Hematopoietic multipotent progenitor cell treated with erythropoietin and hydrocortisone succinate and interleukin-3 and kit ligand, for 6 days (in vitro differentiated cells): ENCODE data around the gene SLC25A36.

Experiments used
- DNase-seq: peaks from one replicate; pipeline ENCODE4 v3.0.0-alpha.2; 2015

Gene SLC25A36

GRCh38 chr3:140941434-140942220 lies at the start of gene SLC25A36:
TSS of gene SLC25A36 (plus strand) at chr3:140941836. CDS start at chr3:140942055, 219 bp downstream.
- DNase-seq = peak; percentile 100

GRCh38 chr3:140896997-140897396 lies 44.6 kb upstream of the SLC25A36 start:
- DNase-seq = no peak

- peak; percentile 74 for DNase-seq
Measured at GRCh38 chr3:140898340-140899180, 43.1 kb upstream of the SLC25A36 start.

GRCh38 chr3:140899363-140899762 lies 42.3 kb upstream of the SLC25A36 start:
- DNase-seq = no peak

GRCh38 chr3:140902791-140903190 lies 38.8 kb upstream of the SLC25A36 start:
- no peak for DNase-seq

GRCh38 chr3:140903196-140903595 lies 38.4 kb upstream of the SLC25A36 start:
- no peak for DNase-seq

- DNase-seq = no peak
Measured at GRCh38 chr3:140904521-140904920, 37.1 kb upstream of the SLC25A36 start.

GRCh38 chr3:140905559-140905958 lies 36.1 kb upstream of the SLC25A36 start:
- no peak for DNase-seq

GRCh38 chr3:140906785-140907184 lies 34.9 kb upstream of the SLC25A36 start:
- peak; percentile 45 for DNase-seq

- DNase-seq = peak; percentile 27
Measured at GRCh38 chr3:140910860-140911259, 30.8 kb upstream of the SLC25A36 start.

GRCh38 chr3:140911822-140912221 lies 29.8 kb upstream of the SLC25A36 start:
- no peak for DNase-seq

GRCh38 chr3:140913728-140914127 lies 27.9 kb upstream of the SLC25A36 start:
- no peak for DNase-seq

GRCh38 chr3:140914384-140914945 lies 27.2 kb upstream of the SLC25A36 start:
- DNase-seq = no peak

- no peak for DNase-seq
Measured at GRCh38 chr3:140916603-140917002, 25.0 kb upstream of the SLC25A36 start.

- no peak for DNase-seq
Measured at GRCh38 chr3:140917772-140918171, 23.9 kb upstream of the SLC25A36 start.

GRCh38 chr3:140920029-140920428 lies 21.6 kb upstream of the SLC25A36 start:
- no peak for DNase-seq

GRCh38 chr3:140922634-140923033 lies 19.0 kb upstream of the SLC25A36 start:
- DNase-seq = peak; percentile 67

- DNase-seq = no peak
Measured at GRCh38 chr3:140924097-140924873, 17.4 kb upstream of the SLC25A36 start.

GRCh38 chr3:140927279-140928069 lies 14.2 kb upstream of the SLC25A36 start:
- no peak for DNase-seq

GRCh38 chr3:140929446-140929845 lies 12.2 kb upstream of the SLC25A36 start:
- no peak for DNase-seq

GRCh38 chr3:140931016-140931454 lies 10.6 kb upstream of the SLC25A36 start:
- DNase-seq = no peak

- DNase-seq = no peak
Measured at GRCh38 chr3:140931801-140932200, 9.8 kb upstream of the SLC25A36 start.
